Activated CD4-positive, alpha-beta T cell treated with anti-CD3 and anti-CD28 coated beads, Interleukin-2, amount 50 U/mL, for 4 hours (primary cell): ENCODE measurements around the gene C3orf38.
"Not testable (repeated sequence)": the region's sequence is repeated elsewhere in the genome, so short reads cannot be mapped to it uniquely, and the experiment has no call there.

Experiments
- DNase-seq, 2 experiments: peaks; one replicate each; pipeline ENCODE4 v3.0.0-alpha.2; 2020

The C3orf38 gene

DNA sequence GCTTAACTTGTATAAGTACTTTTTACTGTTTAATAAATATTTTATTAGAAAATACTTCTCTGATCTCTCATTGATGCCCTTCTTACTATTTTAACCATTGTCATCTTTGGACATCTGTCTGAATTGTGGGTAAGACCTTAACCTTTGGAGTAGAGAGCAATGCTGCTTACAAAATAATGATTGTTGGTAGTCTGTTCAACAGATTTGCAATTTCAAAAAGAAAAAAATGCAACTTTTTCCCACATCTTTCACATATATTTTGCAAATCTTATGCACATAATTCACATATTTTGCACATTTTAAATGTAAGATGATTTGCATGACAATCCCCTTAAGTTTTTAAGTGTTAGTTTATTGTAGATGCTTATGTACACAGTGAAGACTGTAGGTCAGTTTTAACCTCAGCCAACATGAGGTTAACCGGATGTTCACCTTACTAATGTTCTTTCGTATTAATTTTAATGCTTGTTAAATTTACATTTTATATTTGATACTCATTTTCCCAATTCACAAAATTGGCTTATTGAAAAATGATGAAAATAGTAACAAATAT, 16.7 kb downstream of the C3orf38 start:
- no peak for DNase-seq

DNA sequence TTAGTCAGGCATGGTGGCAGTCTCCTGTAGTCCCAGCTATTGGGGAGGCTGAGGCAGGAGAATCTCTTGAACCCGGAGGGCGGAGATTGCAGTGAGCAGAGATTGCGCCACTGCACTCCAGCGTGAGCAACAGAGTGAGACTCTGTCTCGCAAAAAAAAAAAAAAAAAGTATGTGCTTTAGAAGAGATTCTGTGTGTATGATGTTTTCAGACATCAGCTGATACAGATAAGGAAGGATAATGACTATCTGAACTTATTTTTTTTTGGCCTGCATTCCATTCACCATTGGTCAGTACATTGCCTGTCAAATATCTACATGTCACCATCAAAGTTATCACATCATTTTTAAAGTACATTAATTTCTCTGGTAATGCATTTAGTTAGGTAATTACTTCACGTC, 17.4 kb downstream of the C3orf38 start:
- DNase-seq, result no peak

DNA sequence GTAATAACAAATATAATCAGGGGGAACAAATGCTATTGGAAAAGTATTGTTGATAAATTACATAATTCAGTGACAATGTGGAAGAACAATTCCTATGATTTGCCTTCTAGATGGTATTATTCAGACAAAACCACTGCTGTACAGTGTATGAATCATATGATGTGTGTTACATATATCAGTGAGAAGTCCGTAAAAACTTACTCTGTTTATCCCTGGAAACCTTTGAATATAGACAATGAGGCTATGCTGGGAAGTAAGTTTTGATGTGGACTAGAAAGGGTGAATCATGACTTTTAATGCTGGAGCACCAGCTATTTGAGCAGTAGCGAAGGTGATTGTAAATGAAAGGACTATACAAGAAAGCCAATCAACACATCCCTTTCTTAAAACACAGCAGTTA, 17.9 kb downstream of the C3orf38 start:
- no peak for DNase-seq

DNA sequence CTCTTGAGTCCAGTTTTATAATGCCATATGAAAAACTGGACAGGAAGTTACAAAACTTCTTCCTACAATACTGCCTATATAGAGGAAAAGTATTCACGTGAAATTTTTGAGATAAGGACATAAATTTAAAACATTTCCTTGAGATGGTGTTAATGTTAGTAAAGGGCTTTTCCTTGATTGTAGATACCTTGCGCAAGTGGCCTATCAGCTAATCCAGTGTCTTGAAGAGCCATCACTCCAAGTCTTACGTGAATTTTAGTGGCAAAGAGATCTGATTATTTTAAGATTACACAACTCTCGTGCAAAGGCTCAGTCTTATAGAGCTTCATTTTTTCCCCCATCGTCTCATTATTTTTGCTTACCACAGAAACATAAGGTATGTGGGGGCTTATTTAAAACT, 18.4 kb downstream of the C3orf38 start:
- no peak for DNase-seq

DNA sequence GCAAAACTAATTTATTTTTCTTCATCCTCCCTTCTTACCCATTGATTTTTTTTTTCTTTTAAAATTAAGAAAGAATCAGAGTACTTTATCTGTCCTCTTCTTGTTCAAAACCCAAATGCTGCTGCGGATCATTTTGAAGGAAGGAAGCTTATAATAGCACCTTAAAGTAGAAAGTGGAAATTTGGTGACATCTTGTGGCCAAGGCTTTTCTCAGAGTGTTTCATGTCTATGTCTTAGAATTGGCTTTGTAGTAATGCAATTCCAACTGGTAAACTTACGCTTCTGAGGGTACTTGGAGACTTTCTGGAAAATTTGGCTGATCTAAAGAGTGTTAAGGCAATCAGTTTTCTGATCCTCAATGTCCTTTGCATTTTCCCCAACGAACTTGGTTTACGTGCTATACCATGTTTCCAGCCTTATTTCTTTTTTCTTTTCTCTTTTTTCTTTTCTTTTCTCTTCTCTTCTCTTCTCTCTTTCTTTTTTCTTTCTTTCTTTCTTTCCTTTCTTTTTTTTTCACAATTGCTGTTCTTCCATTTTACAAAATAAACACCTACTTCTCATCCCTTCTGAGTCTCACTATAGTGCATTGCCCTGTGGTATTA, 30.7 kb downstream of the C3orf38 start:
- no peak for DNase-seq

DNA sequence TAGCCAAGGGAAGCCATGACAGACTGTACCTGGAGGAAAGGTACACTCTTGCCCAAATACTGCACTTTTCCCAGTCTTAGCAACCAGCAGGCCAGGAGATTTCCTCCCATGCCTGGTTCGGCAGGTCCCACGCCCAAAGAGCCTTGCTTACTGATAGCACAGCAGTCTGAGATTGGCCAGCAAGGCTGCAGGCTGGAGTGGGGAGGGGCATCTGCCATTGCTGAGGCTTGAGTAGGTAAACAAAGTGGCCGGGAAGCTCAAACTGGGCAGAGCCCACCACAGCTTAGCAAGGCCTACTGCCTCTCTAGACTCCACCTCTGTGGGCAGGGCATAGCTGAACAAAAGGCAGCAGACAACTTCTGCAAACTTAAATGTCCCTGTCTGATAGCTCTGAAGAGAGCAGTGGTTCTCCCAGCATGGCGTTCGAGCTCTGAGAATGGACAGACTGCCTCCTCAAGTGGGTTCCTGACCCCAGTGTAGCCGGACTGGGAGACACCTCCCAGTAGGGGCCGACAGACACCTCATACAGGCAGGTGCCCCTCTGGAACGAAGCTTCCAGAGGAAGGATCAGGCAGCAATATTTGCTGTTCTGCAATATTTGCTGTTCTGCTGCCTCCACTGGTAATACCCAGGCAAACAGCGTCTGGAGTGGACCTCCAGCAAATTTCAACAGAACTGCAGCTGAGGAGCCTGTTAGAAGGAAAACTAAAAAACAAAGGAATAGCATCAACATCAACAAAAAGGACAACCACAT, 32.6 kb downstream of the C3orf38 start:
- not testable (repeated sequence) for DNase-seq

DNA sequence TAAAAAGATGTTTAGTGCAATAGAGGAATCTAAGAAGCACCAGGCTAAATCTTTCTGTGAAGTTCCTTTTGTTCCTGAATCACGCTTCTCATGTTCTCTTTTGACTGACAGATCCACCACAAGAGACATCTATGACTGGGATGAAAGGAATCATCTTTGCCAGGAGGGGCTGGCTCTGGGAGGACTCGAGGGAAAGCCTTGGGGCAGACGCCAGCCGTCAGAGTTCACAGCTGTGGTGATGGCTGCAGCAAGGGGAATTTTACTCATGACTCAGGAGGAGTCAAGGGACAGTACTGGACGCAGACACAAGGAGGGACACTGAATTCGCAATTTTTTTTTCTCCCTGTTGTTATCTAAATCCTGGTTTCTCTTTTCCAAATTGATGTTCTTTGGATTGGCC, 38.7 kb downstream of the C3orf38 start:
- no peak for DNase-seq

DNA sequence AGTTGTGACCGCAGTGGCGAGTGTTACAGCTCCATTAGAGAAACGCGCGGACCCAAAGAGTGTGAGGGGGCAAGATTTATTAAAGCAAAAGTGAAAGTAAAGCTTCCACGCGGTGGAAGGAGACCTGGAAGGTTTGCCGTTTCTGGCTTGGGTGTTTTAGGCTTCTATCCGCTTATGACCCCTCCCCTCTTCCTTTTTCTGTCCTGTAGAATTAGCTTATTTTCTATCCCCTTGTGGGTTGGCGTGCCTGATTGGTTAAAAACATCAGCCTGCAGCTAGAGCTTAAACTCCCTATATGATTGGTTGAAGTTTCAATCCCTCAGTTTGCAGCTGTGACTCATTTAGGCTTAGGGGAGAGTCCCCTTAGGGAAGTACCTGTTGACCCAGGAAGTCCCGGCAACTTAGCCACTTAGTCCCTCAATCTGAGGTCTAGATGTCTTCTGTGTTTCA, 39.6 kb downstream of the C3orf38 start:
- no peak for DNase-seq

DNA sequence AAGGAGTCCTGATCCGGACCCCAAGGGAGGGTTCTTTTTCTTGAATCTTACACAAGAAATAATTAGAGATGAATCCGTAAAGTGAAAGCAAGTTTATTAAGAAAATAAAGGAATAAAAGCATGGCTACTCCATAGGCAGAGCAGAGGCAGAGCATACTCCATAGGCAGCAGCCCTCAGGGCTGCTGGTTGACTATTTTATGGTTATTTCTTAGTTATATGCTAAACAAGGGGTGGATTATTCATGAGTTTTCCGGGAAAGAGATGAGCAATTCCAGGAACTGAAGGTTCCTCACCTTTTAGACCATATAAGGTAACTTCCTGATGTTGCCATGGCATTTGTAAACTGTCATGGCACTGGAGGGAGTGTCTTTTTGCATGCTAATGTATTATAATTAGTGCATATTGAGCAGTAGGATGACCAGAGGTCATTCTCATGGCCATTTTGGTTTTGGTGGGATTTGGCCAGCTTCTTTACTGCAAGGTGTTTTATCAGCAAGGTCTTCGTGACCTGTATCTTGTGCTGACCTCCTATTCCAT, 42.2 kb downstream of the C3orf38 start:
- DNase-seq, result no peak

DNA sequence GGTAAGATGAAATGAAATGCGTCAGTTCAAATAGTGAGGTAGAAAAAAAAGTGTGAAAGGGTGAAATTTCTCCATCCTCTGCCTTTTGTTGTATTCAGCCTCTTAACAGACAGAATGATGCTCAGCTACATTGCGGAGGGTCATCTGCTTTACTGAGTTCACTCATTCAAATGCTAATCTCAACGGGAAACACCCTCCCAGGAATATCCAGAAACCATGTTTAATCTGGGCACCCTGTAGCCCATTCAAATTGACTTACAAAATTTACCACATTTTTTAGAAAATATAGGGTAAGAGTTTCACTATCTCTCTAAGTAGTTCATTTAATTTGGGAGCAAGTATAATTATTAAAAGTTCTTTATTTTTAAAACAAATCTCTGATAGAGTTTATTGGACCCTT, 42.9 kb downstream of the C3orf38 start:
- DNase-seq, result no peak

DNA sequence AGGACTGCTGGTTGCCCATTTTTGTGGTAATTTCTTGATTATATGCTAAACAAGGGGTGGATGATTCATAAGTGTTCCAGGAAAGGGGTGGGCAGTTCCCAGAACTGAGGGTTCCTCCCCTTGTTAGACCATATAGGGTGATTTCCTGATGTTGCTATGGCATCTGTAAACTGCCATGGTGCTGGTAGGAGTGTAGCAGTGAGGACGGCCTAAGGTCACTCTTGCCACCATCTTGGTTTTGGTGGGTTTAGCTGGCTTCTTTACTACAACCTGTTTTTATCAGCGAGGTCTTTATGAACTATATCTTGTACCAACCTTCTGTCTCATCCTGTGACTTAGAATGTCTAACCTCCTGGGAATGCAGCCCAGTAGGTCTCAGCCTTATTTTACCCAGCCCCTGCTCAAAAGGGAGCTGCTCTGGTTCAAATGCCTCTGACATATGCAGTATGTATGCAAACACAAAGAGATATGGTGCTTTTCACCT, 46.2 kb downstream of the C3orf38 start:
- no peak for DNase-seq

DNA sequence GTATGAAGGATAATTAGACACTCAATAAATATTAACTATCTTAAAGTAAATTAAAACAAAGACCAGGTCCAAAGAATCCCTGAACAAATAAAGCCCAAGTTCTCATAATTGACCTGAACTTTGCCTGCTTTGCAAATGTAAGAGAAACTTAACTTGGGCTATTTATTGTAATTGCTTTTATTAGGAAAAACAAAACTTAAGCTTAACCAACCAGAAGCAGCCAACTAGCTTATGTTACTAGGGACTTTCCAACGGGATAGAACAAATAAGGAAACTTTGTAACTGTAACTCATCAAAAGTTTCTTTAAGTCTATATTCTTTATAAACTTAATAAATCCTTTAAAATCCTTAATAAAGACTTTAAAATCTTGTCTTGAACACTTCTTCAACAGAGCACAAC, 48.4 kb downstream of the C3orf38 start:
- no peak for DNase-seq

DNA sequence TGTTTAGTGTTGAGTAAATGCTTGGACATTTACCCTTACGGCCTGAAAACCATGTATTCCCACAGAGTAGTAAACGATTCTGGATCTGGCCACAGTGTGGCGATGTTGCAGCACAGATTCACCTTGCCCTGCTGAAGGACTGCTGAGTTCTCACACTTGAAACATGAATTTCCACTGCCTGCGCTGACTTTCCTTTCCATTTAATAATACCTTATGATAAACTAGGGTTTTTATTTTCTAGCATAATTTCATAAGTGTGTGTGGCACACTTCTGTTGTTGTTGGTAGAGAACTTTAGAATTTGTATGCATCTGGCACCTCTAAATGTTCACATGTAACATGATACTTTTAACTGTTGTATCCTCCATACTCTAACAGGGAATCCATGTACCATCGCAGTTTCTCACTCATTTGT, 53.9 kb downstream of the C3orf38 start:
- peak; percentile 24 to 38 for DNase-seq
